Kidney capillary endothelial cell (primary cell): ENCODE results near the gene IFFO2.
"Not testable (repeated sequence)": the region's sequence is repeated elsewhere in the genome, so short reads cannot be mapped to it uniquely, and the experiment has no call there.

ENCODE experiments used
- DNase-seq: peaks from one replicate; pipeline ENCODE4 v3.0.0-alpha.2; 2018; ENCODE audit warnings: low spot score

The IFFO2 gene

GRCh38 chr1:18874600-18874999, 81.9 kb downstream of the IFFO2 start:
- DNase-seq = no peak

GRCh38 chr1:18874036-18874435, 82.4 kb downstream of the IFFO2 start:
- DNase-seq = no peak

- DNase-seq = no peak
Measured at GRCh38 chr1:18872071-18872611, 84.3 kb downstream of the IFFO2 start.

- peak; percentile 22 for DNase-seq
Measured at GRCh38 chr1:18871401-18872070, 84.9 kb downstream of the IFFO2 start.

GRCh38 chr1:18870957-18871356, 85.5 kb downstream of the IFFO2 start:
- DNase-seq = no peak

- not testable (repeated sequence) for DNase-seq
Measured at GRCh38 chr1:18870595-18870865, 85.9 kb downstream of the IFFO2 start.

GRCh38 chr1:18869847-18870594, 86.5 kb downstream of the IFFO2 start:
- no peak for DNase-seq

- no peak for DNase-seq
Measured at GRCh38 chr1:18868801-18869424, 87.6 kb downstream of the IFFO2 start.

GRCh38 chr1:18868354-18868753, 88.1 kb downstream of the IFFO2 start:
- DNase-seq = no peak

- no peak for DNase-seq
Measured at GRCh38 chr1:18866846-18867245, 89.6 kb downstream of the IFFO2 start.

GRCh38 chr1:18866314-18866713, 90.2 kb downstream of the IFFO2 start:
- no peak for DNase-seq

GRCh38 chr1:18865176-18865575, 91.3 kb downstream of the IFFO2 start:
- DNase-seq = no peak

GRCh38 chr1:18861590-18861989, 94.9 kb downstream of the IFFO2 start:
- DNase-seq = no peak

GRCh38 chr1:18861082-18861481, 95.4 kb downstream of the IFFO2 start:
- DNase-seq = no peak

GRCh38 chr1:18859560-18859959, 96.9 kb downstream of the IFFO2 start, which contains the start of gene TAS1R2:
Gene TAS1R2, minus strand, starts transcription at chr1:18859660. Its CDS starts 0 bp downstream, at chr1:18859660.
- DNase-seq = no peak

- DNase-seq = no peak
Measured at GRCh38 chr1:18858070-18858688, 98.3 kb downstream of the IFFO2 start.

- DNase-seq = no peak
Measured at GRCh38 chr1:18856435-18856834, 100.0 kb downstream of the IFFO2 start.

GRCh38 chr1:18855573-18855972, 100.9 kb downstream of the IFFO2 start:
- DNase-seq = no peak

- DNase-seq = no peak
Measured at GRCh38 chr1:18854331-18855025, 102.0 kb downstream of the IFFO2 start.
